ENCODE data around the gene TSKU.
"Not testable (repeated sequence)": the region's sequence is repeated elsewhere in the genome, so short reads cannot be mapped to it uniquely, and the experiment has no call there.

GRCh38 chr11:76791002-76791770, 8.0 kb downstream of the TSKU start:
- TF ChIP-seq CTCF (conservative IDR thresholded peaks at IDR 0.05); EZH2 (IDR thresholded peaks at IDR 0.05; ENCODE audit: low read depth): not testable (repeated sequence)
